ENCODE results near the gene PDCD4. TPM values are rescaled to one million over a fixed set of nuclear protein-coding genes. Genes with fewer than 3 reads are reported as not detected.

The PDCD4 gene
- total RNA-seq, 2 experiments from 2014 or later = 143 to 146 TPM

- CTCF ChIA-PET = interaction anchor here (0.7 to 1.9 kb wide), 7 partner anchors 16 to 303 kb away, joined by 3 to 6 read pairs (median 3); no protein-coding TSS in a partner anchor
- Mint-ChIP-seq H3K4me3 (no peak overlapping the region), H3K4me1 (ENCODE audit: low read depth) (peaks cover 23% of the 10 kb centered on the region), H3K9me3 (no peaks in the 10 kb centered on the region), H3K27me3 (ENCODE audit: low read depth) (no peaks in the 10 kb centered on the region), H3K27ac (peak overlapping the region; percentile 19), H3K36me3 (ENCODE audit: low read depth) (peaks cover 8% of the 10 kb centered on the region)
- DNase-seq = no peak
- intact Hi-C loops (cut with micrococcal nuclease) = loop anchor here (5.0 to 10.0 kb wide), 2 partner anchors 689 to 1538 kb away; no protein-coding TSS in a partner anchor
These were observed 45.0 kb downstream of the PDCD4 start for GRCh38 chr10:110916554-110917346.

DNA sequence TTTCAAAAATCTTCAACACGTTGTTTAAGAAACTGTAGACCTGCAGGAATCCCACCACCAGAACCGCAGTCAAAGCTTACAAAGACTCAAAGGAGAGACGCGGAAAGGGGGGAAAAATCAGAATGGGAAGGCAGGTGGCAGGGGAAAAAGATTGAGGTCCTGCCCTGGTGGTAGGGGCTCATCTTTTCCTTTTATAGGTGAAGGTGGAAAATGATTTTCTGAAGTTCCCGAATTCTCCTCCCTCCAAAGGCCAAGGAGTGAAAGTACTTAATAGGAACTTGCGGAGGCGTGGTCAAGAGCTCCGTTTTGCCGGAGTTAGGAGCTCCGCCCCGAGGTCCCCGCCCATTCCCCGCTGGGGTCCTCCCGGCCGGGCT, 46.5 kb downstream of the PDCD4 start:
- peak overlapping the region; percentile 98 for H3K27ac Mint-ChIP-seq
- intact Hi-C loops (cut with micrococcal nuclease) = loop anchor here (1.0 to 10.0 kb wide), 6 partner anchors 15 to 1537 kb away; partner anchors contain the start of genes ADRA2A and GPAM

DNA sequence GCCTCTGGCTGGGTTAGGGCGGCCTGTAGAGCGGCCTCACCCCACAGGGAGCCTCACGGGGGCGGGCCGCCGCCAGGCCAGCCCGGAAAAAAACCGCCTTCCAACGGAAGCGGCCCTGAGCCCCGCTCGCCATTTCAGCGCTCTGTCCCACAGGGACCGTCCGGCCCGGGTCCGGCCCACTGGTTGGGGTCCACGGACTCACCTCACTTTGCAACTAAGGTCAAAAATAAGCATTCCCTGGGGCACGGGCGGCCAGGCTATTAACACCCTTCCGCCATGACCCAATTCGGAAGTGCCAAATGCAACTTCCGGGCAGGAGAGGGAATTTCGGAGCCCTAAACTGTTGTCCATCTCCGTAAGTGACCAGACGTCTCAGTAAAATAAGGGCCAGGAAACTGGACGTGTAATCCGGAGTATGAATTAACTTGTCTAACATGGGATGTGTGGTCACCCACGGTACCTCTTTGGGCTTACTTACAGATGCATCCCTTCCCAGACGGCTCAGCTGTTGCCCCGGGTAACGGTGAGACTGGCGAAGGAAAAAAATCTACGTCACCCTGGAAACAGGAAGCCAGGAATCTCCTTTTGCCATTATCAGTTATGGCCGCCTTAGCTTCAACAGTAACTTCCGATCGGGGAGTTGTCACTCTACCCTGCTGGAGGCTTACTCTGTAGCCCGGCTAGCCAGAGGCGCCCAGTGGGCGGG, 47.1 kb downstream of the PDCD4 start, which contains the start of gene BBIP1:
Gene BBIP1 (minus strand): TSS at position 538 of the 706 bp plus-strand sequence. CDS start 1,023 bp downstream, outside the sequence.
- no peaks in the 10 kb centered on the region for H3K27me3 Mint-ChIP-seq (ENCODE audit: low read depth)
- peak within 1 kb of the TSS; percentile 98 for H3K27ac Mint-ChIP-seq
- intact Hi-C loops (cut with micrococcal nuclease) = loop anchor here (1.0 to 10.0 kb wide), 14 partner anchors 15 to 1536 kb away; partner anchors contain the start of genes ADRA2A, GPAM and SMC3
- no peaks in the 10 kb centered on the region for H3K9me3 Mint-ChIP-seq
- CTCF ChIA-PET = interaction anchor here (0.6 to 2.2 kb wide), 7 partner anchors 9 to 176 kb away, joined by 3 to 6 read pairs (median 4); no protein-coding TSS in a partner anchor
- peaks cover 7% of the 10 kb centered on the region for H3K36me3 Mint-ChIP-seq (ENCODE audit: low read depth)
- H3K4me1 Mint-ChIP-seq (ENCODE audit: low read depth) = peaks cover 32% of the 10 kb centered on the region
- peak within 1 kb of the TSS; percentile 97 for H3K4me3 Mint-ChIP-seq
- no peak for DNase-seq

More for the DNA sequence above, 46.5 kb downstream of the PDCD4 start:
- Mint-ChIP-seq H3K4me3 (peak overlapping the region; percentile 97), H3K4me1 (ENCODE audit: low read depth) (peaks cover 28% of the 10 kb centered on the region), H3K27me3 (ENCODE audit: low read depth) (no peaks in the 10 kb centered on the region), H3K9me3 (no peaks in the 10 kb centered on the region), H3K36me3 (ENCODE audit: low read depth) (peaks cover 7% of the 10 kb centered on the region)
- DNase-seq = peak; percentile 91
- CTCF ChIA-PET = interaction anchor here (0.6 to 2.2 kb wide), 5 partner anchors 9 to 176 kb away, joined by 3 to 6 read pairs (median 4); no protein-coding TSS in a partner anchor

GRCh38 chr10:110919349-110919931, 47.7 kb downstream of the PDCD4 start, which contains the start of gene SHOC2:
Gene SHOC2, plus strand, starts transcription at chr10:110919604. Its CDS starts 44,755 bp downstream, at chr10:110964359.
- peaks cover 37% of the 10 kb centered on the region for H3K4me1 Mint-ChIP-seq (ENCODE audit: low read depth)

DNA sequence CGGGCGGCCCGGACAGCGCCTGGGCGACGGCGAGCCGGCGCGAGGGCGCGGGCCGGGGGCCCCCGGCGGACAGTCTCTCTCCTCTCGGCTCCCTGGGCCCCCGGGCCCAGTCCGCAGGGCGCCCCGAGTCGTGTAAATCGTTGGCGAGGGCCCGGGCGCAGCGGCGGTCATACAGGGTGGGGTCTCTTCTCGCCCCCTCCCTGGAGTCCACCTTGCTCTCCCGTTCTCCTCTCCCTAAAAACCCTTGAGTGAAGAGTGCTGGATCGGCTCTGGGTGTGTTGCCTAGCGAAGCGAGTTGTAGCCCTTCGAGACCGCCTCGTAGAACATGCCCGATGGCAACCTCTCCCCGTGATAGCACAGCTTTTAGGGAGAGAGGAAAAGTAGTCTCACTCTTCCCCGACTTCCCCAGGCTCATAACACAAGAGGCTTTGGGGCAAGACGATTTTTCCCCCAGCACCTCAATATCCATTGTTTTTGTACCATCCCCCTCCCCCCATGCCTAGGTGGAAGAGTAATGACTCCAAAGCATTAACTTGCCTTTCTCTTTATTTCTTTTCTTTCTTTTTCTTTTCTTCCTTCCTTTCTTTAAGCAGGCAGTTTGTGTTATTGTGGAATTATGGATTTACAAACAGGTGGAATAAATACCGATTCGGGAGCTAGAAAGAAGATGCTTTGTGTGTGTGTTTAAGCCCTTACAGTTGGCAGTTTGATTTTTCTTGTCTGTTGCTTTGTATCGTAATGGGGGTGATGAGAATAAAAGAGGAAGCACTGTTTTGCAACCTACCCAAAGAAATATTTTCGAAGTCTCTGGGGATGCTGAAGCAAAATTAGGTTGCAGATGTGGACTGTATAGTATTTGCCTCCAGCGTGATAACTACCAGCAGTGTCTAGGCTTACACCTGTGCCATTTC, 48.5 kb downstream of the PDCD4 start:
- peak; percentile 27 for DNase-seq
- peaks cover 39% of the 10 kb centered on the region for H3K4me1 Mint-ChIP-seq (ENCODE audit: low read depth)
- H3K27me3 Mint-ChIP-seq (ENCODE audit: low read depth) = no peaks in the 10 kb centered on the region
- CTCF ChIA-PET = interaction anchor here (0.8 to 1.9 kb wide), 3 partner anchors 23 to 146 kb away, joined by 3 to 6 read pairs (median 3); no protein-coding TSS in a partner anchor
- H3K4me3 Mint-ChIP-seq = peak overlapping the region; percentile 87
- H3K27ac Mint-ChIP-seq = peak overlapping the region; percentile 76
- no peaks in the 10 kb centered on the region for H3K9me3 Mint-ChIP-seq
- peaks cover 7% of the 10 kb centered on the region for H3K36me3 Mint-ChIP-seq (ENCODE audit: low read depth)
- intact Hi-C loops (cut with micrococcal nuclease) = loop anchor here (1.0 to 10.0 kb wide), 13 partner anchors 48 to 1535 kb away; partner anchors contain the start of genes ADRA2A, GPAM and SMC3

More at GRCh38 chr10:110919349-110919931, 47.7 kb downstream of the PDCD4 start, which contains the start of gene SHOC2:
- H3K36me3 Mint-ChIP-seq (ENCODE audit: low read depth) = peaks cover 7% of the 10 kb centered on the region
- CTCF ChIA-PET = interaction anchor here (0.8 to 2.2 kb wide), 5 partner anchors 16 to 177 kb away, joined by 3 to 6 read pairs (median 4); no protein-coding TSS in a partner anchor
- no peaks in the 10 kb centered on the region for H3K9me3 Mint-ChIP-seq
- peak within 1 kb of the TSS; percentile 98 for H3K27ac Mint-ChIP-seq
- no peaks in the 10 kb centered on the region for H3K27me3 Mint-ChIP-seq (ENCODE audit: low read depth)
- peak within 1 kb of the TSS; percentile 97 for H3K4me3 Mint-ChIP-seq
- intact Hi-C loops (cut with micrococcal nuclease) = loop anchor here (1.0 to 10.0 kb wide), 13 partner anchors 47 to 1535 kb away; partner anchors contain the start of genes ADRA2A, GPAM and SMC3
- peak; percentile 99 for DNase-seq

DNA sequence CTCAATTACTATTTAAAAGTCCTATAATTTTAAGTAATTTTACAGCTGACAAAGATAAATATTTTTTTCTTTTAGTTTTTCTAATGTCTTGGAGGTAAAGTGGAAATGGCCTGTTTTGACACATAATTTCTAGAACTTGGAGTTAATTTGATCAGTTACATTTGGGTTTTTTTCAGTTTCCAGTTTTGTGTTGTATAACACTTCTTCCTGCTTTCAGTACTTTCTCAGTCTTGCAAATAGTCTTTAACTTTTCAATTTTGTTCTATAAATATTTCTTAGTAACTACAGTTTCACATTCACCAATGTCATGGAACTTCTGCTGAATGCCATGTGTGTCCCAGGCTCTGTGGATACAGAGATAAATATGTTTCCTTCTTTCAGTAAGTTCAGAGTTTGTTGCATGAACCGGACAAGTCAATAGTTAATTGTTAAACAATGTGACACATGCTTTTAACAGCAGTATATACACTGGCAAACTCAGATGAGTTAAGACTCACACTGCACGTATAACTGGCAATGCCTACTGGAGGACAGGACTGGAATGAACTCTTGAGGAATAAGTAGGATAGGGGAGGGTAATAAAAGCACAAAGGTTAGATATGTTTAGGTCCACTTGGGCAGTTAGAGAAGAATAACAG, 52.2 kb downstream of the PDCD4 start:
- no peak overlapping the region for H3K4me3 Mint-ChIP-seq
- peaks cover 39% of the 10 kb centered on the region for H3K4me1 Mint-ChIP-seq (ENCODE audit: low read depth)
- CTCF ChIA-PET = interaction anchor here (0.6 kb wide), 1 partner anchor 24 kb away, joined by 3 read pairs; no protein-coding TSS in a partner anchor
- no peaks in the 10 kb centered on the region for H3K9me3 Mint-ChIP-seq
- no peaks in the 10 kb centered on the region for H3K36me3 Mint-ChIP-seq (ENCODE audit: low read depth)
- H3K27ac Mint-ChIP-seq = no peak overlapping the region
- DNase-seq = no peak
- intact Hi-C loops (cut with micrococcal nuclease) = no loop called here
- no peaks in the 10 kb centered on the region for H3K27me3 Mint-ChIP-seq (ENCODE audit: low read depth)

DNA sequence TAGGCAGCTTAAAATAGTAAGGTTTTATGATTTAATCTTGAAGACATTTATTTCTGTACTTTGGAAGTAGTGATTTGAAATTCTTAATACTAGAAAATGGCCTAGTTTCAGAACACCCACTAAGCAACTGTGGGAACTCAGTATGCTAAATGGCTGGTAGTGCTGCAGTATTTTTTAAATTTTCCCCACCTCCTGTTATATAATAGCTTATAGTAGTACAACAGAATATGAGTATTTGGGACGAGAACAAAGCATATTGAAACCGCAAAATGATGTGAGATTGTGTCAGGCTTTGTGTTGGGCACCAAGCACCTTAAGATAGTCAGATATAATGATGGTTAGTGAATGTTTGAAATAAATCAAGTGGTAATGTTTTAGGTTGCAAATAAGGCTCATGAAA, 55.7 kb downstream of the PDCD4 start:
- intact Hi-C loops (cut with micrococcal nuclease) = no loop called here
- Mint-ChIP-seq H3K27ac (no peak overlapping the region), H3K9me3 (no peaks in the 10 kb centered on the region), H3K27me3 (ENCODE audit: low read depth) (no peaks in the 10 kb centered on the region), H3K4me1 (ENCODE audit: low read depth) (peaks cover 35% of the 10 kb centered on the region), H3K4me3 (no peak overlapping the region), H3K36me3 (ENCODE audit: low read depth) (no peaks in the 10 kb centered on the region)
- DNase-seq = no peak
- CTCF ChIA-PET = no interaction called here

DNA sequence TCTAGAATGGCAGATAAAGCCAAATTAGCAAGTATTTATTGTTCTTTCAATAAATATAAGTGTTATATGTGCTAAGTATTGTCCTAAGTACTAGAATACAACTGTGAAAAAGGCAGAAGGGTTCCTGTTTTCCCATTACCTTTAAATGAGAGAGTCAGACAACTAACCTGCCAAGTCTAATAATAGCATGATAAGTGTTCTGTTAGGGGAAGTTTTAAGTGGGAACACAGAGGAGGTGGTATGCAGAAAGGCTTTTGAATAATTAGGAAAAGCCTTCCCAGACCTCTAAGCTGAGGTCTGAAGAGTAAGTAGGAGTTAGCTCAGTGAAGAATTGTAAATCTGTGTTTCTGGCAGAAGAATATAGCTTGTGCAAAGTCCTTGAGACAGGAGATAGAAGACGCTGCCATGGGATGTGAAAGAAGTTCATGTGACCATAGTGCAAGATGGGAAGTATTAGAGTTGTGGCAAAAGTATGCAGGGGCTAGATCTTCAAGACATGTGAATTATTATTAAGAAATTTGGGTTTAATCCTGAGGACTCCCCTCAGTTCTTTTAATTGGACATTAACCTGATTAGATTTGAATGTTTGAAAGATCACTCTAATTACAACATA, 60.1 kb downstream of the PDCD4 start:
- CTCF ChIA-PET = interaction anchor here (0.6 kb wide), 1 partner anchor 13 kb away, joined by 3 read pairs; no protein-coding TSS in a partner anchor

GRCh38 chr10:110932505-110933180, 60.9 kb downstream of the PDCD4 start:
- H3K27ac Mint-ChIP-seq = no peak overlapping the region

More for the DNA sequence above, 60.1 kb downstream of the PDCD4 start:
- Mint-ChIP-seq H3K27me3 (ENCODE audit: low read depth) (no peaks in the 10 kb centered on the region), H3K27ac (no peak overlapping the region), H3K4me3 (no peak overlapping the region), H3K36me3 (ENCODE audit: low read depth) (peaks cover 3% of the 10 kb centered on the region), H3K9me3 (no peaks in the 10 kb centered on the region), H3K4me1 (ENCODE audit: low read depth) (peaks cover 17% of the 10 kb centered on the region)
- intact Hi-C loops (cut with micrococcal nuclease) = no loop called here
- no peak for DNase-seq

DNA sequence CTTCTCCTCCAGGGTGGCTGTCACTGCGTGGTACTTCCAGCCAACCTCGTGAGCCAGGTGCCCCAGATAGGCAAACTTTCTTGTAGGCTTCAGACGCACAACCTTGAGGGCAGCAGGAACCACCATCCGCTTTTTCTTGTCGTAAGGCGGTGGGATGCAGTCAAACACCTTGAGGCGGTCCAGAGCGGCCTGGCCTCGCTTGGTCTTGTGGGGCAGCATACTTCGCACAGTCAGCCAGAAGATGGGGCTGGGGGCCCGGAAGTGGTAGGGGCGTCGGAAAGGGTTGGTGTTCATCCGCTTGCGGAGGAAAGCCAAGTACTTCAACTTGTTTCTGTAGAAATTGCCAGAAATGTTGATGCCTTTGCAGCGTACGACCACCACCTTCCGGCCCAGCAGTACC, 65.0 kb downstream of the PDCD4 start:
- Mint-ChIP-seq H3K4me1 (ENCODE audit: low read depth) (peaks cover 18% of the 10 kb centered on the region), H3K36me3 (ENCODE audit: low read depth) (peaks cover 15% of the 10 kb centered on the region), H3K4me3 (no peak overlapping the region), H3K27ac (no peak overlapping the region), H3K27me3 (ENCODE audit: low read depth) (no peaks in the 10 kb centered on the region), H3K9me3 (no peaks in the 10 kb centered on the region)
- DNase-seq = no peak
- CTCF ChIA-PET = no interaction called here
- intact Hi-C loops (cut with micrococcal nuclease) = loop anchor here (1.0 kb wide), 1 partner anchor 9 kb away; no protein-coding TSS in a partner anchor

More at GRCh38 chr10:110932505-110933180, 60.9 kb downstream of the PDCD4 start:
- CTCF ChIA-PET = no interaction called here
- no peak for DNase-seq
- peaks cover 15% of the 10 kb centered on the region for H3K4me1 Mint-ChIP-seq (ENCODE audit: low read depth)
- no peaks in the 10 kb centered on the region for H3K9me3 Mint-ChIP-seq
- H3K4me3 Mint-ChIP-seq = no peak overlapping the region
- intact Hi-C loops (cut with micrococcal nuclease) = no loop called here
- H3K36me3 Mint-ChIP-seq (ENCODE audit: low read depth) = peaks cover 5% of the 10 kb centered on the region
- no peaks in the 10 kb centered on the region for H3K27me3 Mint-ChIP-seq (ENCODE audit: low read depth)
